ENCODE measurements around the gene PLPP4. TPM values are rescaled to one million over a fixed set of nuclear protein-coding genes. Genes with fewer than 3 reads are reported as not detected.

The PLPP4 gene
- total and polyA plus RNA-seq, 2 of the 13 experiments (the other 11 are each of a cell fraction or from before 2014, with no cell fraction given) = not detected

DNA sequence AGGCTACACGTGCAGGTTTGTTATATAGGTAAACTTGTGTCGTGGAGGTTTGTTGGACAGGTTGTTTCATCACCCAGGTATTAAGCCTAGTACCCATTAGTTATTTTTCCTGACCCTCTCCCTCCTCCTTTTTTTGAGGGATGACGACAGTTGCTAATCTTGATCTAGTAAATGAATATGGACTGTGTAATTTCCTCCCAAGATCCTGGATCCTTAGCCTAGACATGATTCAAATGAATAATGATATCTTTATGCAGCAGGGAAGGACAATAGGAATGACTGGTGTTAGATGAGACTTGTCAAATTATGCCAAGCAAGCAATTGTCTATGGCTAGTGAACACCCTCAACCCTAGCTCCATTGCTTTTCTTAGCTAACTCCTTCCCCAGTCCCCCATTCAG lies 156.2 kb downstream of the PLPP4 start:
- no peak for ATAC-seq
- no peak for DNase-seq (ENCODE audit: low spot score)
- BruUV-seq (replicated peaks) = no TSS peak
- Histone ChIP-seq H3K4me1 (ENCODE audit: insufficient read depth, low read length) (no peaks in the 10 kb centered on the region), H3K4me2 (ENCODE audit: low read depth, low read length) (no peak overlapping the region), H3K27me3 (ENCODE audit: control insufficient read depth in 1 of 2, insufficient read depth in 2 of 2, low read length in 2 of 2) (no peaks in the 10 kb centered on the region), H3K4me3 (replicated peaks in 1 of 3; ENCODE audit: insufficient read depth in 1 of 3, low read depth in 2 of 3, low read length in 3 of 3) (no peak overlapping the region), H3K9me3 (ENCODE audit: low read length) (peaks cover 10% of the 10 kb centered on the region), H3K9ac (ENCODE audit: insufficient read depth, low read depth, low read length) (no peak overlapping the region), H3K79me2 (ENCODE audit: insufficient read depth, low read length) (no peaks in the 10 kb centered on the region), H3K36me3 (replicated peaks in 1 of 2; ENCODE audit: control insufficient read depth in 1 of 2, insufficient read depth in 2 of 2, low read length in 2 of 2) (no peaks in the 10 kb centered on the region), H3K27ac (ENCODE audit: extremely low read length, insufficient read depth, low read length) (no peak overlapping the region), H2AFZ (ENCODE audit: low read length) (no peak overlapping the region), H4K20me1 (ENCODE audit: insufficient read depth, low read length) (no peaks in the 10 kb centered on the region)
- CTCF ChIA-PET (ENCODE audit: low intra/inter-chr PET ratio, low total read pairs) = no interaction called here
- intact Hi-C loops (cut with micrococcal nuclease; ENCODE audit: unreplicated experiment) = no loop called here
- FAIRE-seq = no peak
- POLR2A ChIA-PET = no interaction called here
- WGBS (ENCODE audit: low lambda C conversion rate) = 3% methylated on average over 3 of the region's 3 CpGs
- TF ChIP-seq MAFK (conservative IDR thresholded peaks at IDR 0.05 in 1 of 2, IDR thresholded peaks at IDR 0.05 in 1 of 2; ENCODE audit: low read length in 2 of 2) (0 out of 4 replicates have a peak, but pooled peaks of 1 of the 2 experiments have one; percentile 2), TAF15 (IDR thresholded peaks at IDR 0.05; ENCODE audit: low read depth, low read length, poor library complexity, severe bottlenecking) (no peak)
- in situ Hi-C loops (cut with HindIII; ENCODE audit: extremely low pct_ligation_motif_present, low pct_unique_long_range_greater_than_20kb) = no loop called here

DNA sequence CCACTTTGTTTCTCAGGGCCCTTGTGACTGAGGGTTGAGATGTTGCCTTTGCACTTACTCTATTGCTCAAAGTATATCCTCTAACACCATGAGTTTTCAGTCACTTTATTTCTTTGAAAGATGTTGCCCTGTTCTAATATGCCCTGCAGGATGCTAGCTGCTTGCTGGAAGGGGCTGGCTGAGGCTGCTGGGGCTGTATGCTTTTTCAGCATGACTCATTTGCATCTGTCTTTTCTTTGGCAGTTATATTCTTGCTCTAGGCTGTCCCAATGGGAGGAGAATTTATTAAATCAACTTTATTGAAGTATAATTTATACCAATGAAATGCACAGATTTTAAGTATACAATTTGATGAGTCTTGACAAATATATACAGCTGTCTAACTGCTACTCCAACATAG lies 157.7 kb downstream of the PLPP4 start:
- no peaks in the 10 kb centered on the region for H3K4me1 ChIP-seq (ENCODE audit: insufficient read depth, low read length)
- no peak overlapping the region for H3K4me3 ChIP-seq (replicated peaks in 1 of 3; ENCODE audit: insufficient read depth in 1 of 3, low read depth in 2 of 3, low read length in 3 of 3)
- in situ Hi-C loops (cut with HindIII; ENCODE audit: extremely low pct_ligation_motif_present, low pct_unique_long_range_greater_than_20kb) = no loop called here
- H3K36me3 ChIP-seq (replicated peaks in 1 of 2; ENCODE audit: control insufficient read depth in 1 of 2, insufficient read depth in 2 of 2, low read length in 2 of 2) = no peaks in the 10 kb centered on the region
- H3K9me3 ChIP-seq (ENCODE audit: low read length) = peaks cover 10% of the 10 kb centered on the region
- TF ChIP-seq ZNF30 (CRISPR knock-in tag; IDR thresholded peaks at IDR 0.05) (no peak), TOE1 (CRISPR knock-in tag; IDR thresholded peaks at IDR 0.05) (no peak), TCF7L2 (IDR thresholded peaks at IDR 0.05; ENCODE audit: low read depth, low read length) (no peak), NFE2 (CRISPR knock-in tag; IDR thresholded peaks at IDR 0.05) (no peak)
- TF ChIP-seq, protein P1, sequence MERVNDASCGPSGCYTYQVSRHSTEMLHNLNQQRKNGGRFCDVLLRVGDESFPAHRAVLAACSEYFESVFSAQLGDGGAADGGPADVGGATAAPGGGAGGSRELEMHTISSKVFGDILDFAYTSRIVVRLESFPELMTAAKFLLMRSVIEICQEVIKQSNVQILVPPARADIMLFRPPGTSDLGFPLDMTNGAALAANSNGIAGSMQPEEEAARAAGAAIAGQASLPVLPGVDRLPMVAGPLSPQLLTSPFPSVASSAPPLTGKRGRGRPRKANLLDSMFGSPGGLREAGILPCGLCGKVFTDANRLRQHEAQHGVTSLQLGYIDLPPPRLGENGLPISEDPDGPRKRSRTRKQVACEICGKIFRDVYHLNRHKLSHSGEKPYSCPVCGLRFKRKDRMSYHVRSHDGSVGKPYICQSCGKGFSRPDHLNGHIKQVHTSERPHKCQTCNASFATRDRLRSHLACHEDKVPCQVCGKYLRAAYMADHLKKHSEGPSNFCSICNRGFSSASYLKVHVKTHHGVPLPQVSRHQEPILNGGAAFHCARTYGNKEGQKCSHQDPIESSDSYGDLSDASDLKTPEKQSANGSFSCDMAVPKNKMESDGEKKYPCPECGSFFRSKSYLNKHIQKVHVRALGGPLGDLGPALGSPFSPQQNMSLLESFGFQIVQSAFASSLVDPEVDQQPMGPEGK (CRISPR knock-in tag; IDR thresholded peaks at IDR 0.05) = no peak
- TF ChIP-seq, protein P2, sequence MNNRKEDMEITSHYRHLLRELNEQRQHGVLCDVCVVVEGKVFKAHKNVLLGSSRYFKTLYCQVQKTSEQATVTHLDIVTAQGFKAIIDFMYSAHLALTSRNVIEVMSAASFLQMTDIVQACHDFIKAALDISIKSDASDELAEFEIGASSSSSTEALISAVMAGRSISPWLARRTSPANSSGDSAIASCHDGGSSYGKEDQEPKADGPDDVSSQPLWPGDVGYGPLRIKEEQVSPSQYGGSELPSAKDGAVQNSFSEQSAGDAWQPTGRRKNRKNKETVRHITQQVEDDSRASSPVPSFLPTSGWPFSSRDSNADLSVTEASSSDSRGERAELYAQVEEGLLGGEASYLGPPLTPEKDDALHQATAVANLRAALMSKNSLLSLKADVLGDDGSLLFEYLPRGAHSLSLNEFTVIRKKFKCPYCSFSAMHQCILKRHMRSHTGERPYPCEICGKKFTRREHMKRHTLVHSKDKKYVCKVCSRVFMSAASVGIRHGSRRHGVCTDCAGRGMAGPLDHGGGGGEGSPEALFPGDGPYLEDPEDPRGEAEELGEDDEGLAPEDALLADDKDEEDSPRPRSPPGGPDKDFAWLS (CRISPR knock-in tag; IDR thresholded peaks at IDR 0.05; ENCODE audit: borderline replicate concordance) = no peak
- TF ChIP-seq, protein P3, sequence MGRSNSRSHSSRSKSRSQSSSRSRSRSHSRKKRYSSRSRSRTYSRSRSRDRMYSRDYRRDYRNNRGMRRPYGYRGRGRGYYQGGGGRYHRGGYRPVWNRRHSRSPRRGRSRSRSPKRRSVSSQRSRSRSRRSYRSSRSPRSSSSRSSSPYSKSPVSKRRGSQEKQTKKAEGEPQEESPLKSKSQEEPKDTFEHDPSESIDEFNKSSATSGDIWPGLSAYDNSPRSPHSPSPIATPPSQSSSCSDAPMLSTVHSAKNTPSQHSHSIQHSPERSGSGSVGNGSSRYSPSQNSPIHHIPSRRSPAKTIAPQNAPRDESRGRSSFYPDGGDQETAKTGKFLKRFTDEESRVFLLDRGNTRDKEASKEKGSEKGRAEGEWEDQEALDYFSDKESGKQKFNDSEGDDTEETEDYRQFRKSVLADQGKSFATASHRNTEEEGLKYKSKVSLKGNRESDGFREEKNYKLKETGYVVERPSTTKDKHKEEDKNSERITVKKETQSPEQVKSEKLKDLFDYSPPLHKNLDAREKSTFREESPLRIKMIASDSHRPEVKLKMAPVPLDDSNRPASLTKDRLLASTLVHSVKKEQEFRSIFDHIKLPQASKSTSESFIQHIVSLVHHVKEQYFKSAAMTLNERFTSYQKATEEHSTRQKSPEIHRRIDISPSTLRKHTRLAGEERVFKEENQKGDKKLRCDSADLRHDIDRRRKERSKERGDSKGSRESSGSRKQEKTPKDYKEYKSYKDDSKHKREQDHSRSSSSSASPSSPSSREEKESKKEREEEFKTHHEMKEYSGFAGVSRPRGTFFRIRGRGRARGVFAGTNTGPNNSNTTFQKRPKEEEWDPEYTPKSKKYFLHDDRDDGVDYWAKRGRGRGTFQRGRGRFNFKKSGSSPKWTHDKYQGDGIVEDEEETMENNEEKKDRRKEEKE (IDR thresholded peaks at IDR 0.05) = no peak
- TF ChIP-seq, protein P4, sequence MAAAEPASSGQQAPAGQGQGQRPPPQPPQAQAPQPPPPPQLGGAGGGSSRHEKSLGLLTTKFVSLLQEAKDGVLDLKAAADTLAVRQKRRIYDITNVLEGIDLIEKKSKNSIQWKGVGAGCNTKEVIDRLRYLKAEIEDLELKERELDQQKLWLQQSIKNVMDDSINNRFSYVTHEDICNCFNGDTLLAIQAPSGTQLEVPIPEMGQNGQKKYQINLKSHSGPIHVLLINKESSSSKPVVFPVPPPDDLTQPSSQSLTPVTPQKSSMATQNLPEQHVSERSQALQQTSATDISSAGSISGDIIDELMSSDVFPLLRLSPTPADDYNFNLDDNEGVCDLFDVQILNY (CRISPR knock-in tag; conservative IDR thresholded peaks at IDR 0.05) = no peak
- no TSS peak for BruUV-seq (replicated peaks)
- ChIA-PET POLR2A (no interaction called here), CTCF (ENCODE audit: low intra/inter-chr PET ratio, low total read pairs) (no interaction called here)
- intact Hi-C loops (cut with micrococcal nuclease; ENCODE audit: unreplicated experiment) = no loop called here
- FAIRE-seq (no peak), ATAC-seq (no peak), DNase-seq (ENCODE audit: low spot score) (no peak)
- H3K9ac ChIP-seq (ENCODE audit: insufficient read depth, low read depth, low read length) = no peak overlapping the region
- H3K27me3 ChIP-seq (ENCODE audit: control insufficient read depth in 1 of 2, insufficient read depth in 2 of 2, low read length in 2 of 2) = no peaks in the 10 kb centered on the region
- H3K4me2 ChIP-seq (ENCODE audit: low read depth, low read length) = no peak overlapping the region
- no peaks in the 10 kb centered on the region for H3K79me2 ChIP-seq (ENCODE audit: insufficient read depth, low read length)
- H3K27ac ChIP-seq (ENCODE audit: extremely low read length, insufficient read depth, low read length) = no peak overlapping the region
- no peak overlapping the region for H2AFZ ChIP-seq (ENCODE audit: low read length)
- no peaks in the 10 kb centered on the region for H4K20me1 ChIP-seq (ENCODE audit: insufficient read depth, low read length)

Data from HepG2 (cell line).